Measurements from ENCODE around the gene EIF2A. TPM values are rescaled to one million over a fixed set of nuclear protein-coding genes. Genes with fewer than 3 reads are reported as not detected.
A peak's percentile ranks its signal among the peaks of the same experiment; 100 is the strongest.

The EIF2A gene
- total and polyA plus RNA-seq, 11 donors = 44.3 to 112 (median 68.0) TPM

DNA sequence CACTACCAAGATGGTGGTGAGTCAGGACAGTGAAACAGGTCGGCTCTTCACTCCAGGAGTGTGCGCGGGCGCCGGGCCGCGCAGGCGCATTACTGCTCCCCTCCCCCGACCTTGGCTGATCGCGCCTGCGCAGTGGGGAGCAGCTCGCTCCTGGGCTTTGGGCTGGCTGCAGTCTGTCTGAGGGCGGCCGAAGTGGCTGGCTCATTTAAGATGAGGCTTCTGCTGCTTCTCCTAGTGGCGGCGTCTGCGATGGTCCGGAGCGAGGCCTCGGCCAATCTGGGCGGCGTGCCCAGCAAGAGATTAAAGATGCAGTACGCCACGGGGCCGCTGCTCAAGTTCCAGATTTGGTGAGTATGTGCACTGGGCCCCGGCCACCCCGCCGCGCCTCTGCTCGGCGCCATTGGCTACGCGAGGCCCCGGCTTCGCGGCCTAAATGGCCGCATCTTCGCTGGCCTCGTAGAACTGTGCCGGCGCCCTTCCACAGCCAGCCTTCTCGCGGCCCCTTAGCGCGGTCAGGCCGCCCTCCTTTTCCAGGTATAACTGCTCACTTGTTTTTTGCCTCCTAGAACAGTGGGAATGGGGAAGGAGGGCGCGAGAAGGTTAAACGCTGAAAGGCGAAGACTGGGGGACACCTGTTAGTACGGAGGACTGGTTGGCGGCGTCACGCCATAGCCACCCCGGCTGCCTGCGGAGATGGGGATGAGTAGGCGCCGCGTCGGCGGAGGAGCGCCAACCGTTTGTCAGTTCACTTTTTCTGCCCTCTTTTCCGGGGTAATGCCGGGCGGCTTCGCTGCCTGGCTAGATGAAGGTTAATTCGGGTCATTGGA is 56.8 kb downstream of the EIF2A start, which contains the start of gene SELENOT:
Gene SELENOT, plus strand, starts transcription at position 169 of the 827 bp plus-strand sequence. Its CDS starts 42 bp downstream, at position 211.
- no peaks in the 10 kb centered on the region for H3K27me3 ChIP-seq
- peak within 1 kb of the TSS; percentile 82 to 99 (median 92) for H3K27ac ChIP-seq
- H3K9me3 ChIP-seq = no peaks in the 10 kb centered on the region
- 0% methylated on average over 54 to 69 of the region's 69 CpGs for WGBS, 4 donors
- peak; percentile 67 to 84 for TF ChIP-seq POLR2A (IDR thresholded peaks at IDR 0.05)
- TF ChIP-seq, protein P1, sequence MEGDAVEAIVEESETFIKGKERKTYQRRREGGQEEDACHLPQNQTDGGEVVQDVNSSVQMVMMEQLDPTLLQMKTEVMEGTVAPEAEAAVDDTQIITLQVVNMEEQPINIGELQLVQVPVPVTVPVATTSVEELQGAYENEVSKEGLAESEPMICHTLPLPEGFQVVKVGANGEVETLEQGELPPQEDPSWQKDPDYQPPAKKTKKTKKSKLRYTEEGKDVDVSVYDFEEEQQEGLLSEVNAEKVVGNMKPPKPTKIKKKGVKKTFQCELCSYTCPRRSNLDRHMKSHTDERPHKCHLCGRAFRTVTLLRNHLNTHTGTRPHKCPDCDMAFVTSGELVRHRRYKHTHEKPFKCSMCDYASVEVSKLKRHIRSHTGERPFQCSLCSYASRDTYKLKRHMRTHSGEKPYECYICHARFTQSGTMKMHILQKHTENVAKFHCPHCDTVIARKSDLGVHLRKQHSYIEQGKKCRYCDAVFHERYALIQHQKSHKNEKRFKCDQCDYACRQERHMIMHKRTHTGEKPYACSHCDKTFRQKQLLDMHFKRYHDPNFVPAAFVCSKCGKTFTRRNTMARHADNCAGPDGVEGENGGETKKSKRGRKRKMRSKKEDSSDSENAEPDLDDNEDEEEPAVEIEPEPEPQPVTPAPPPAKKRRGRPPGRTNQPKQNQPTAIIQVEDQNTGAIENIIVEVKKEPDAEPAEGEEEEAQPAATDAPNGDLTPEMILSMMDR (IDR thresholded peaks at IDR 0.05) = peak in 11 of 12 donors; percentile 14 to 56 (median 28)
- peaks cover 0 to 67% (median 38%) of the 10 kb centered on the region in 12 donors for H3K4me1 ChIP-seq
- peaks cover 0 to 9% (median 3%) of the 10 kb centered on the region in 9 donors for H3K36me3 ChIP-seq
- peak; percentile 94 to 98 (median 96) for DNase-seq
- H3K4me3 ChIP-seq = peak within 1 kb of the TSS; percentile 60 to 96 (median 79)
- intact Hi-C loops (cut with DNase I) = loop anchor here in 9 of 10 donors (2.0 to 10.0 kb wide), 8 partner anchors 56 to 161 kb away; partner anchors contain the start of genes ERICH6 (in 7 of the 9), EIF2A (in 5 of the 9), SERP1 (in 5 of the 9) and SIAH2 (in 3 of the 9)
- peak; percentile 93 to 97 (median 97) for ATAC-seq

DNA sequence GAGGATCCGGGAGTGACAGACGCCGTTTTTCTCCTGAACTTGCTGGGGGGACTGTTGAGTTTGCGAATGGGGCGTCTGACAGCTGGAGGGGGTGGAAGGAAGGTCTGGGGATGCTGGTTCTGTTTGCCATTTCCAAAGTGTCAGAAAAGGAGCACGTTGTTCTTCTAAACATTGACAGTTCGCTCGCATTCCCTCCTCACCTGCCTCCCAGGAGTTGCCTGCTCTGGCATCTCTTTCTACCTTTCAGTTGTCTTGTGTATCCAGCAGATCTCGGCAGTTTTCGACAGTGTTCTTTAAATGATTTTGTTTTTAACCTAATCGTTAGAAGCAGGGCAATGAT is 57.4 kb downstream of the EIF2A start:
- Histone ChIP-seq H3K27ac (peak overlapping the region; percentile 82 to 99 (median 92)), H3K9me3 (no peaks in the 10 kb centered on the region), H3K4me1 (peaks cover 0 to 72% (median 38%) of the 10 kb centered on the region in 12 donors), H3K27me3 (no peaks in the 10 kb centered on the region), H3K4me3 (peak overlapping the region; percentile 60 to 96 (median 79)), H3K36me3 (peaks cover 0 to 9% (median 3%) of the 10 kb centered on the region in 9 donors)
- ATAC-seq (peak in 1 of 4 donors; percentile 0), DNase-seq (no peak)
- TF ChIP-seq POLR2A (IDR thresholded peaks at IDR 0.05) = no peak
- TF ChIP-seq, protein P1 (IDR thresholded peaks at IDR 0.05) = no peak
- intact Hi-C loops (cut with DNase I) = loop anchor here in 9 of 10 donors (2.0 to 10.0 kb wide), 8 partner anchors 57 to 161 kb away; partner anchors contain the start of genes ERICH6 (in 7 of the 9), EIF2A (in 5 of the 9), SERP1 (in 5 of the 9) and SIAH2 (in 3 of the 9)
- 0 to 1% (median 1%) methylated on average over 11 of the region's 11 CpGs for WGBS, 4 donors

DNA sequence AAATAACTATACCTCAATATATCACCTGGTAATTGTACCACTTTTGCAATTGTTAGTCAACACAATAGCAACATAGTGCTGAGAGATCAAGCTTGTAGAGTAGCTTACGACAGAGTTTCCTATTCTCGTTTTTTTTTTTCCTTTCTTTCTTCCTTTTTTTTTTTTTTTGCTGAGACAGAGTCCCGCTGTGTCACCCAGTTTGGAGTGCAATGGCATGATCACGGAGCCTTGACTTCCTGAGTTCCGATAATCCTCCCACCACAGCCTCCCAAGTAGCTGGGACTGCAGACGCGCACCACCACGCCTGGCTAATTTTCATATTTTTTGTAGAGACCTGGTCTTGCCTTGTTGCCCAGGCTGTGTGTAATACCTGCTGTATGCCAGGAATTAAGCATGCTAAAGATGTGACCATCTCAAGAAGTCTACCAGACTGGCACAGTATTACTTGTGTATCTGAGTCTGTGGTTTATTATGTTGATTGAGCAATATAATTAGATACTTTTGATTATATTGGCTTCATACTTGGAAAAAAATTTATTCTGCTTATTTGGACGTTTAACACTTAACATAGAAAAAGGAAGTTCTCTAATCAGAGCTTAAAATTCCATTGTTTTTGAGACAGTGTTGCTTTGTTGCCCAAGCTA is 59.5 kb downstream of the EIF2A start:
- Histone ChIP-seq H3K9me3 (no peaks in the 10 kb centered on the region), H3K4me1 (peaks cover 0 to 80% (median 46%) of the 10 kb centered on the region in 12 donors), H3K4me3 (peak overlapping the region in 1 of 12 donors; percentile 23), H3K27me3 (no peaks in the 10 kb centered on the region), H3K27ac (peak overlapping the region in 6 of 12 donors; percentile 1 to 98 (median 14)), H3K36me3 (peaks cover 0 to 9% (median 3%) of the 10 kb centered on the region in 9 donors)
- ATAC-seq (no peak), DNase-seq (peak in 1 of 5 donors; percentile 36)
- intact Hi-C loops (cut with DNase I) = loop anchor here in 4 of 10 donors (10.0 kb wide), 3 partner anchors 61 to 159 kb away; partner anchors contain the start of genes ERICH6 (in 2 of the 4), EIF2A (in 1 of the 4), SERP1 (in 1 of the 4) and SIAH2 (in 1 of the 4)
- TF ChIP-seq, protein P1 (IDR thresholded peaks at IDR 0.05) = no peak
- no peak for TF ChIP-seq POLR2A (IDR thresholded peaks at IDR 0.05)
- WGBS, 4 donors = 69 to 77% (median 75%) methylated on average over 9 of the region's 9 CpGs

Data from heart left ventricle (tissue), 16 donors.